Stromal cell of bone marrow (primary cell): ENCODE data around the gene ARPC4.
"Not testable (repeated sequence)": the region's sequence is repeated elsewhere in the genome, so short reads cannot be mapped to it uniquely, and the experiment has no call there.

Experiments
- DNase-seq: peaks from one replicate; pipeline ENCODE4 v3.0.0-alpha.2; 2012; ENCODE audit warnings: low read depth

Gene ARPC4

GRCh38 chr3:9770276-9770812, 22.5 kb upstream of the ARPC4 start:
- no peak for DNase-seq

GRCh38 chr3:9771007-9771406, 21.9 kb upstream of the ARPC4 start:
- DNase-seq = not testable (repeated sequence)

GRCh38 chr3:9776896-9777693, 15.8 kb upstream of the ARPC4 start:
- DNase-seq = no peak

GRCh38 chr3:9777694-9778021, 15.2 kb upstream of the ARPC4 start:
- no peak for DNase-seq

GRCh38 chr3:9778143-9779074, 14.5 kb upstream of the ARPC4 start:
- peak; percentile 65 for DNase-seq

- no peak for DNase-seq
Measured at GRCh38 chr3:9779075-9779593, 13.7 kb upstream of the ARPC4 start.

GRCh38 chr3:9779721-9780457, 13.0 kb upstream of the ARPC4 start:
- DNase-seq = no peak

- no peak for DNase-seq
Measured at GRCh38 chr3:9780458-9780812, 12.4 kb upstream of the ARPC4 start.

- DNase-seq = no peak
Measured at GRCh38 chr3:9780910-9781309, 12.0 kb upstream of the ARPC4 start.

GRCh38 chr3:9781551-9781950, 11.3 kb upstream of the ARPC4 start:
- DNase-seq = no peak

- no peak for DNase-seq
Measured at GRCh38 chr3:9781978-9782603, 10.8 kb upstream of the ARPC4 start.

- DNase-seq = no peak
Measured at GRCh38 chr3:9782770-9783169, 10.1 kb upstream of the ARPC4 start.

GRCh38 chr3:9783954-9784353, 8.9 kb upstream of the ARPC4 start:
- DNase-seq = no peak

GRCh38 chr3:9784965-9785364, 7.9 kb upstream of the ARPC4 start:
- no peak for DNase-seq

- DNase-seq = no peak
Measured at GRCh38 chr3:9785602-9786001, 7.3 kb upstream of the ARPC4 start.

- DNase-seq = no peak
Measured at GRCh38 chr3:9786209-9786739, 6.6 kb upstream of the ARPC4 start.

GRCh38 chr3:9786825-9787669, 5.8 kb upstream of the ARPC4 start:
- DNase-seq = no peak

- DNase-seq = no peak
Measured at GRCh38 chr3:9787714-9788113, 5.2 kb upstream of the ARPC4 start.

GRCh38 chr3:9791127-9791526, 1.8 kb upstream of the ARPC4 start:
- DNase-seq = no peak

GRCh38 chr3:9791790-9792404, 985 bp upstream of the ARPC4 start:
- no peak for DNase-seq
